ENCODE results near the gene NOTUM.

GRCh38 chr17:81918832-81919545, 42.0 kb downstream of the NOTUM start:
- TF ChIP-seq FOXM1 (IDR thresholded peaks at IDR 0.05; ENCODE audit: borderline replicate concordance): no peak
- no peak for TF ChIP-seq FOXK2 (IDR thresholded peaks at IDR 0.05)
- TF ChIP-seq HDGF (IDR thresholded peaks at IDR 0.05; ENCODE audit: borderline replicate concordance): no peak
- no peak for TF ChIP-seq L3MBTL2 (conservative IDR thresholded peaks at IDR 0.05)
